Measurements from ENCODE around the gene CACNA1D.

GRCh38 chr3:53599771-53600170, 105.4 kb downstream of the CACNA1D start:
- TF ChIP-seq CTCF (IDR thresholded peaks at IDR 0.05) (no peak), POLR2A (IDR thresholded peaks at IDR 0.05; ENCODE audit: low read depth) (no peak), POLR2AphosphoS5 (IDR thresholded peaks at IDR 0.05) (no peak), EP300 (IDR thresholded peaks at IDR 0.05) (no peak)

Data from esophagus muscularis mucosa (tissue), 4 donors.